Stimulated activated CD8-positive, alpha-beta memory T cell treated with anti-CD3 and anti-CD28 coated beads, Interleukin-15, amount 100 ng/mL, for 24 hours (primary cell): ENCODE results near the gene CDH23.

Experiments
- DNase-seq: peaks from one replicate; pipeline ENCODE4 v3.0.0-alpha.2; 2020; ENCODE audit warnings: low read depth

The CDH23 gene

DNA sequence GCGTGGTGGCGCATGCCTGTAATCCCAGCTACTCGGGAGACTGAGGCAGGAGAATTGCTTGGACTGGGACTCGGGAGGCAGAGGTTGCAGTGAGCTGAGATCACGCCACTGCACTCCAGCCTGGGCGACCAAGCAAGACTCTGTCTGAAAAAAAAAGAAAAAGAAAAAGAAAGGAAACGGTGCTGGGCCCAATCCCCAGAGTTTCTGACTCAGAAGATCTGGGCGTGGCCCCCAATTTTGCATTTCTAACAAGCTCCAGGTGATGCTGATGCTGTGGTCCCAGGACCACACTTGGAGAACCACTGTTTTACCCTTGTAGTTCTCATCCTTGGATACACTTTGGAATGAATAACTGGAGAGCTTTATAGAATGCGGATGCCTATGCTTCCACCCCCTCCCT lies 243.9 kb downstream of the CDH23 start:
- DNase-seq, result no peak

DNA sequence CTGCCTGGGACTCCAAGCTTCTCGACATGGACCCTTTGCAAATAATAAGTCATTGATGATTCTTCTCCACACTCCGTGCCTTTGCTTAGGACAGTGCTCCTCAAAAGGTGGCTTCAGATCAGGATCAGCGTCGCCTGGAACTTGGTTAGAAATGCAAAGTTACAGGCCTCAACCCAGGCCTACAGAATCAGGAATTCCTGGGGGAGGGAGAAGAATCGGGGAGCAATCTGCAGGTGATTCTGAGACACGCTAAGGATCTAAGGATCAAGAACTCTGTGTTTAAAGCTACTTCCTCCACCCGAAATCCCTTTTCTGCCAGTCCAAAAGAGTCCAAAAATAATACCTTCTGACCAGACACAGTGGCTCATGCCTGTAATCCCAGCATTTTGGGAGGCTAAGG lies 244.7 kb downstream of the CDH23 start:
- DNase-seq, result no peak

DNA sequence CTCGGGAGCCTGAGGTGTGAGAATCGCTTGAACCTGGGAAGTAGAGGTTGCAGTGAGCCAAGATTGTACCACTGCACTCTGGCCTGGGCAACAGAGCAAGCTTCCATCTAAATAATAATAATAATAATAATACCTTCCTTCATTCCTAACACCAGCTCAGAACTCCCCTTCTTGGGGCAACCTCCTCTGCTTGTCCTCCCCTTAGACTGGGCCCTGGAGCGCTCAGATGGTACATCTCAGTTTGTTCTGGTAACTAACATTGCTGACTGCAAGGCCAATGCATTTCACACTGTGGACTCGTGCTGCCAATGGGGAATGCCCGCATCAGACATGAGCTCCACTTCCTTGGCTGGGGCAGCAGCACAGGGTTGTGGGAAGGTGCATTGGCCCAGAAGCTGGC lies 245.3 kb downstream of the CDH23 start:
- DNase-seq, result no peak

DNA sequence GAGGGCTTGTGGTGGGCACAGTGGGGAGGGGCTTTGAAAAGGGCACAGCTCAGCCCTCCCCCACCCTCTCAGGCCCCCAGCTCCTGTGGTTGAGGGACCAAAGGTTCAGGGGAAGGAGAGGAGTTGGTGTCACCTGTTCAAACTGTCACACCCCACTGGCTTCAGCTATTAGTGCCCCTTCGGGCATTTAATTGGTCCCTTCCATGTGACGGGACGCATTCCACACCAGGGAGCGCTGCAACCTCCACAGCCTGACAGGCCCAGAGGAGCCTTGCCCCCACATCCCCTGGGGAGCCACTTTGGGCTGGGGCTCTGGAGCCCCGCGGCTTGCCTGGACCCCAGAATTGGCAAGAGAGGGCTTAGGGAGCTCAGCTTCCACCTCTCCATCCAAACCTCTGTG lies 247.2 kb downstream of the CDH23 start:
- DNase-seq, result no peak

DNA sequence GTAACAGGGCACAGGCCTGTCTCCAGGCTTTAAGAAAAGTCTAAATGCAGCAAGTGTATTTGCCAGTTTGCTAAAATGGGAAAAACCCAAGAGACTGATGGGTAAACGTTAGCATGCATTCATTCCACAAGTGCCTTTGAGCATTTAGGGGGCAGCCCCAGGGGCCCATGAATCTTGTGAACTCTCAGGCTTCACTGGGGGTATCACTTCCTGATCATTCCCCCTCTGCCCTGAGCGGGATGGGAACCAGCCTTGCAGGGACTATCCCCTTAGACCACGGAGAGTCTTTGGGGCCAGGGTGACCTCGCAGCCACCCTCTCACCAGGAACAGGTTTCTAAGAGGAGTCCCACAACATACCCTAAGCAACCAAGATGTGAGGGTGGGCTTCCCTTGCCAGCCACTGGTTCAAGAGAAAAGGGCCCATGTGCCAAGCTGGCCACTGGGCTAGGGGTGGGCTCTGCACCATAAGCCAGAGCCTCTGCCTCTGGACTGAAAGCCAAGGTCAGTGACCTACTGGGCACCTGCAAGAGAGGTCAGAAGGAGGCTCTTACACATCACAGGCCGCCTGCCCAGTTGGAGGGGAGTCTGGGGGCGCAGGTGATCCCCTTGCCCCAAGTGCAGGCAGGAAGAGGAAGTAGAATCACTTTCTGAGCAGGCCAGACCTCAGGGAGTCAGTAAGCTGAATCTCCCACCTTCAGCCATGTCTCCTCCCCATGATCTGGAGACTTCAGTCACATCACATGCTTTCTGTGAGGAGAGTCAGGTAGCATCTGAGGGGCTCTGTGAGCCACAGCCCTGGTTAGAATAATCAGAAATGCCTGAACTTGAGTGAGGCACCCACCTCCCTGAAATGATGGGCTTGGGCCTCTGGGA lies 247.8 kb downstream of the CDH23 start:
- DNase-seq, result no peak

DNA sequence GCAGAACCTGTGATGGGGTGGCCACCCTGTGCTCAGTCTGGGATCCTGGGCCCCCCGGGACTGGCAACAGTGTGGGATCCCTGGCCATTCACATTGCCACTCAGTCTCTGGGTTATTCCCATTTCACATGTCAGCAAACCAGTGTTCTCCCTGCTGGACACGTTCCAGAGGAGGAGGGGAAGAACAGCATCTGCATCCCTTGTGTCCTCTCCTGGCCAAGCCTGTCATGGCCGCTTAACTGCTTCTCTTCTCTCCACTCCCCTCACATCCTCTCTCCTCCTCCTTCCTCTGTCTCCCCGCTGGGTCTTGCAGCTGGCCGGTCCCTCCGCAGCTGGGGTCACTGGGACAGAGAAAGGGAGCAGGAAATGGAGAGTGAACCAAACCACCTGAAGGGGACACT lies 248.5 kb downstream of the CDH23 start:
- DNase-seq, result no peak

DNA sequence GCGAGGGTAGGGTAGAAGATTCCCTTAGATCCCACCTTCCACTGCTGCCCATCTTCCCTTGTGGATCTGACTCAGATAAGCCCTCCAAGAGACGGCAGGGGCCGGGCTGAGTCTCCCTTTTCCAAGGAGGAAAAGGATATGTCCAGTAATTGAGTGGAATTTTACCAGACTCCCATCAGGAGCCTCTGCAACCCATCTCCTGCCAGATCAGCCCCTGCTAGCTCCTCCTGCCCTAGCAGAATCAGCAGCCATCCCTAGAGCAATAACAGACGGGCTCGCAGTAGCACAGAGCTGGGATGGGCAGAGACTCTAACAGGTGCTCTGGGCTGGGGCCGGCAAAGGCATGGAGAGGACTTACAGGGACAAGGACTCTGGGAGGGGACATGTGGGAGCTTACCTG lies 249.3 kb downstream of the CDH23 start:
- DNase-seq, result no peak

DNA sequence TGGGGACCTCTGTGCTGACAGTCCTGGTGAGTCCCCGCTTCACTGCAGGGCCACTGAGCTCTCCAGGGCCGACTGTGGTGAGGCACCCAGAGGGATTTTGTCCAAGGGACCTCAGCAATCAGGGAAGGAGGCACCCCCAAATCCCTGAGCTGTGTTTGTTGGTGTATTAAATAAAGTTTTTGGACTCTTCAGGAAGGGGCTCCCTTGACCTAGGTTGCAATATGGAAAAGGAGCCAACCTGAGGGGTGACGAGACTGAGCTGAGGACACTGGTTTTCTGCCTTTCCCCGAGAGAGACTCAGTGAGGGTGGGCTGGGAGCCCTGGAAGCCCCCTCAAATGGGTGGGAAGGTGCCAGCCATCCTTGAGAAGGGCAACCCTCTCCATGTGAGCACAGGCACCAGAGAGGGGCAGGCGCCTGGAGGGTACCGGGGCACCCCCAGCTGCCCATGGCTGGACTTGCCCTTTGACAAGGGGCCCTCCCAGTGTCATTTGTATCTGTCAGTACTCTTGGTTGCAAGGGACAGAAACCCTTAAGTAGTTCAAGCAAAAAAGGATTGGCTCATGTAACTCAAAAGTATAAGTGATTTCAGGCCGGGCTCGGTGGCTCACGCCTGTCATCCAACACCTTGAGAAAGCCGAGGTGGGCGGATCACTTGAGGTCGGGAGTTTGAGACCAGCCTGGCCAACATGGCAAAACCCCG lies 250.0 kb downstream of the CDH23 start:
- DNase-seq, result no peak

DNA sequence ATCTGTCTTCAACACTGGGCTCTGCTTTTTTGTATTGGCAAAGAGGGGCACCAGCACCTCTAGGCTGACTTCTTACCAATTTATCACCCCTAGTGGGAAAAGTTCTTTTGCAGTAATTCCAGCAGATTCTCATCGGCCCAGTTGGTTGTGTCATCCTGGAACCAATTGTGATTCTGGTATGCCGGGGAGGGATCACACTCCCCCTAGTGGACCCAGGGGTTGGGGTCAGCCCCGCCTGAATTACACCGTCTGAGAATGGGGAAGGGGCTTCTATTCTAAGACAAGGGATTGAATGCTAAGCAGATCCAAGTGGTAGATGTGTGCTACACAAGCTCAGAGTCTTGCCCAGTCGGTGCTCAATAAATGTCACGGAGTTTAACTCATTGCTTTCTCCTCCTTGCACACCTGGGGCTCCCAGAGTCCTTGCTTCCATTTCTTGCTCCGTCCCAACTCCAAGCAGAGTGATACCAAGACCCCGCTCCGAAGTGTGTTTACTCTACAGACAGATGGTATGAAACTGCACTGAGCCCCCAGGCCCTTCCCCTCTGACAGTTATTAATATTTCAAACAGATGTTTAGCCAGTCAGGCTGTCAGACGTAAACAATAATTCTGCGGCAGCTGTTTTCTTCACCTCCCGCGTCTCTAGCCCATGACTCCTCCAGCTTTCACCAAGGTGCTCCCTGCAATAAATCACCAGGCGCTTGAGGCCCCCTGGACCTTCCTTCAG lies 251.0 kb downstream of the CDH23 start:
- DNase-seq, result no peak

DNA sequence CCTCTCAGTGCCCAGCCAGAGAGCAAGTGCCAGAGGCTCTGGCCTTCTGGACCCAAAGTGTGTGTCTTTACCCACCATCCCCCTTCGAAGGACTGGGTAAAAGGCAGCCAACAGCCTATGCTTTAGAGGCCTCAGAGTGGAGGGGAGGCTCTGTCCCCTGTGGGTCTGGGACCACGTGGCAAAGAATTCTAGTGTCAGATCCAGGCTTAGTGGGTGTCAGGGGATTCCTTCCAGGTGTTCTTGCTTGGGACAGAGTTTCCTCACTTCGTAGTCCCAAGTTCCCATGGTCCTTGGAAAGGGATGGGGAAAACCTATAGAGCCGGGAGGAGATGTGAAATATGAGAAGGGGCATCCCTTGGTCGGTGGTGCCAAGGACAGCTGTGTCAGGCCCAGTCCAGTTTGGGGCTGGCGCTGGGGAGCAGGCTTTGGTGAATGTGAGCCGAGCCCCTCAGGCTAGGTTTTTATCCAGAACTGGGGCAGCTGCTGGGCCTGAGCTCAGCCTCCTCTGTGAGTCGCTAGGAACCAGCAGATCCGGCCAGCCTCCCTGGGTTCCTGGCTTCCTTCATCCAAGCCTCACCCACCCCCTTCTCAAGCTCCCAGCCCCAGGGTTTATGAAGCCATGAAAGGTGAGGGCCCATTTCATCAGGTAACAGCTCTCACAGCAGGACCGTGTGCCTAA lies 251.7 kb downstream of the CDH23 start:
- DNase-seq, result no peak

DNA sequence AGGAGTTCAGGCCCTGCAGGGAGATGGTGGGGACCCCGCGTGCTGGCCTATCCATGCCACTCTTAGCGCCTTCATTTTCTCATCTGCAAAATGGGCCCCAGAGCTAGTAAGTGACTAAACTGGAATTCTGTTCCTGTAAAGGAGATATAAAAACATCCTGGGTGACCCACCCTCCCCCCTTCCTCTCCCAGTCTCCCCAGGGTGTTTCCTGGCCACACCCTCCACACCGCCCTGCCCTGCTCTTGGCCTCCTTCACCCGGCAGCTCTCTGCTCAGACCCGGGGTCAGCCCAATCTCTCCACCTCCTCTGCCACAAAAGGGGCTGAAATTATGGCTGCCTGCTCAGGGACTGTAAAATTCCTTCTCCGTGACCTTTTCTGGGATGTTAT lies 252.2 kb downstream of the CDH23 start:
- no peak for DNase-seq

DNA sequence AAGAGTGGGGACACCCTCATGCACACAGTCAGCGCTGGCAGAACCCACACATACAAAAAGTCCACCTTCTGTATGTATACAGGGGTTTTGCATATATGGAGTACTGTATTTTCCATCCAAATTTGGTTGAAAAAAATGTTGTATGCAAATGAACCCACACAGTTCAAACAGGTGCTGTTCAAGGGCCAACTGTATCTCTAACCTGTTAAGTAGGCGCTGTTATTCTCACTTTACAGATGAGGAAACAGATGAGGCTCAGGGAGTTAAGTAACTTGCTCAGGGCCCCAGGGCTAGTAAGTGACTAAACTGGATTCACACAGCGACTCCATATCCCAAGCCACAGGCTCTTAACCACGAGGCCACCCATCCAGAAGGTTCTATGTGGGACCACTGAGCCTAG lies 252.9 kb downstream of the CDH23 start:
- DNase-seq, result no peak

DNA sequence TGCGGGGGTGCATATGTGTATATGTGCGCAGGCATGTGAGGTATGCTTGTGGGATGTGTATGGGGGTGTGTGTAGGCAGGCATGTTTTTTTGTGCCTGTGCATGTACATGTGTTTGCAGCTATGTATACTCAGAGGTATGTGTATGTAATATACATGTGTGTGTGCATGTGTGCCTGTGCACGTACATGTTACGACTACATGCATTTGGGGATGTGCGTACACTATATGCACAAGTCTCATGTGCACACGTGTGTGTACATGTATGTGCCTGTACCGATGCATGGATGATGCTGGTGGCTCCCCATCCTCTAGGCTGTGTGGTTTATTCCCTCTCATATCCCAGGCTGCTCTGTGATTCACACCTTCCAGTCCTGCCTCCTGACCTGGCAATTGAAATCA lies 253.7 kb downstream of the CDH23 start:
- no peak for DNase-seq

DNA sequence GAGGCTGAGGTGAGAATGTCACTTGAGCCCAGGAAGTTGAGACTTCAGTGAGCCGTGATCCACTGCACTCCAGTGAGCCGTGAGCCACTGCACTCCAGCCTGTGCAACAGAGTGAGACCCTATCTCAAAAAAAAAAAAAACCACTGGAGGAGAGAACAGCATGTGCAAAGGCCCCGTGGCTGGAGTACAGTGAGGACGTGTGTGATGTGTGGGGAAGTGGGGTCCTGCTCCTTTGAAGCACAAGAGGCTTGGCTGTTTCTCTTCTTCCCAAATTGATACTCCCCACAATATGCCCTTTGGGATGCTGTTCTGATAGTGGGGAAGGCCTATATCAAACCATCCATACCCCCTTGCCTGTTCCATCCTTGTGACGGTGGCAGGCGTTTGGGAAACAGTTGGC lies 254.7 kb downstream of the CDH23 start:
- no peak for DNase-seq

DNA sequence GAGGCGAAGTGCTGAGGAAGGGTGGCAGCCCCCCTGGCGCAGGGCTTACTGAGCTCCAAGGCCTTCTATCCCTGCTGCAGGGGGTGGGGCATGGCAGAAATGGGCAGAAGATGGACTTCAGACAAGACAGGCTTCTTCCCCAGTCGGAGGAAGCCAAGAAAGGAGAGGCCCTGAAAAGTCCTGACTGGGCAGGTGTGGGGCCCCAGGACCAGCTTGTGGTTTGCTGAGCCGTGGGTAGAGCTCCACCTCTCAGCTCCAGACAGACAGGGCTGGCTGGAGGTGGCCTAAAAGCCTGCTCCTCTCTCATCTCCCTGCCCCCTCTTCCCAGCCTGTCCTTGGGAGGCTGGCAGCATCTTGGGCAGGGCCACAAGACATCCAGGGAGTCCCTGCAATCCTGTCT lies 255.2 kb downstream of the CDH23 start:
- no peak for DNase-seq

DNA sequence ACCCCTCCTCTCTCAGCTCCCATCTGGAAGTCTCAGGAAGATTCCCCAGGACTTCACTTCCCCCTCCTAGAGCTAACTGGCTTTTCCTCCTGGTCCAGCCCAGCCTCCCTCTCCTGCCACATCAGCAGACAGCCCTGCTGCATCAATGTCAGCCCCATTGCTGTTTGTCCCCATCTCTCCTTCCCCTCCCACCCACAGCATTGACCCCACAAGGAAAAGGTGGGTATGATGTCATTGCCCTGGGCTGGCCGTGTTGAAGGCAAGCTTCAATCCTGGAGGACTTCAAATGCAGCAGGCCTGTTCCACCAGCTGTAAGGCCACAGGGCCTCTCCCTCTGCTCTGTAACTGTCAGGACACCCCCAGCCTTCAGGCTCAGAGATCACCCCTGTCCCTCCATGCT lies 256.3 kb downstream of the CDH23 start:
- no peak for DNase-seq

DNA sequence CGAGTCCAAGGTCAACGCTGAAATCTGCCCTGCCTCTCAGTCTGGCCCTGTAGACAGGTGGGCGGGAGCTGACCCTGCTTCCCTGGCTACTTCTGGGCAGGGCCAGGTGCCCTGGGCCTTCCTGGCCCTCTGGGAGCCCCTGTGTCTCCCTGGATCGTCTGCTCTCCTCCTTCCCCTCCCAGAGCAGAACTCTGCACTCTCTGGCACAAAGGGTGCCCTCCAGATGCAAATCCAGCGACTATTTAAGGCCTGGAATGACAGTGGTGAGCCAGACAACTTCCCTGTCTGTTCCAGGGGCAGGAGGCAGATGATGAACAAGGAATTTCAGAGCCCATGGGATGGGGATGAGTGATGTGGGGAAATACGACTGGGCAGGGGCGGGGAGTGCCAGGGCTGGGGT lies 259.5 kb downstream of the CDH23 start:
- no peak for DNase-seq

DNA sequence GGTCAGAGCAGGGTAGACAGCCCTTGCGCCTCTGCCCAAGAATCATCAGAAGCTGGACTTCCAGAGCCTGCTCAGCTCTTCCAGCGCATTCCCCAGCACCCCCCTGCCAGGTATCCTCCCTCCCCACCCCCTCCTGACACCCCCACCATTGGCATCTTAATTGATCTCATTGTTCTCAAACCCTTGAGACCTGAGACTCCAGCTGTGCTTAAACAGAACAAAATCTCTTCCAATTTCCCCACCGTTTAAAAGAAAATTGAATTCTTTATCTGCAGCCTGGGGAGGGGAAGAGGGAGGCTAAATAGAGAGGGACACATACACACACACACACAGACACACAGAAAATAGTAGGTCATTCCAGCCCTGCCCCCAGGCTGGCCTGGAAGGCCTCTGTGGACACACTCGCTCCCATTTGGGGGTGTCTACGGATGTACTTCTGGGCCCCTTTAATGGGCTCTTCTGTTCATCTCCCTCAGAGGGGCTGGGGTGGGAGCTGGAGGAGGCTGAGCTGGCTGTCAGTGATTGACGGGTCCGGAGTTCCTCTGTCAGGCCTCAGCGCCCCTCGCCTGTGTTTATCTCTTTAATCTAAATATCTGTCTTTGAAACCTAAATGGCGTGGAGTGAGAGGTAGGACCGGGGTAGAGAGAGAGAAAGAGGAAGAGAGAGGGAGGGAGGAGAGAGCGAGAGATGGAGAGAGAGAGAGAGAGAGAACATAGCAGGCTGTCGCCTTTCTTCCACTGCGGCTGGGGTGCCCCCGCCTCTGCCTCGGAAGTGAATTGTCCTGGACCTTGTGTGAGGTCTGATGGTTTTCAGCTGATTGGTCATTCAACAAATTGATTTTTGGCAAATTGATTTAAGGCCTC lies 261.1 kb downstream of the CDH23 start:
- no peak for DNase-seq

DNA sequence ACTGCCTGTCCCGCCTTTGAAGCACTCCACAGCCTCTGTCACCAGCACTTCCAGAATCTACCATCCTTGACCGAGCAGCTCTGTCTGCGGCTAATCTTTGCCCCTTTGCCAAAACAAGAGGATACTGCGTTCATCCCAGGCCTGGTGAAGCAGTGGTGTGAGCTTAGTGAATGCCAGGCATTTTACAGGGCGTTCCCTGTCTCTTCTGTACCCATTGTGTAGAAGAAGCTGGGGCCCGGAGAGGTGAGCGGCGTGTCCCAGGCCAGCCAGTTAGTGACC lies 261.7 kb downstream of the CDH23 start:
- DNase-seq, result no peak

DNA sequence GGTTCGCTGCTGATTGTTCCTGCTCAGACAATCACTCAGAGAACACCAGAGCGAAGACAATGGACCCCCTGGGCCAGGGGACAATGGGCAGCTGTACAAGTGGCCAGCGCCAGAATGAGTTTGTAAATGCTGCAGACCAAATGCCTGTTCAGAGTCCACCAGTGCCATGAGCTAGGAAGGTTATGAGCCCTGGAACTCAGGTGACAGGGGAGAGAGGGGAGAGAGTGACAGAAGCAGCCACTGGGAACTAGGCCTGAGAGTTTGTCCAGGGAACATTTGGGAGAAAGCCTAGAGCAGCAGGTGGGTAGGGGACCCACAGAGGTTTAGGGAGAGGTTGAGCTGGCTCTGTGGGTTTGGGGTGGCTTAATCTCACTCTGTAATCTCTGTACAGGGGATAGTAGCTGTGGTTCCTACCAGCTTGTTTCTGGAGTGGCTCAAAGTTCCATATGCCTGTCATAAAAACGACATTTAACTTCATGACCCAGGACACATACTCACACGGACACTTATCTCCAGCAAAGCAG lies 262.5 kb downstream of the CDH23 start:
- no peak for DNase-seq

DNA sequence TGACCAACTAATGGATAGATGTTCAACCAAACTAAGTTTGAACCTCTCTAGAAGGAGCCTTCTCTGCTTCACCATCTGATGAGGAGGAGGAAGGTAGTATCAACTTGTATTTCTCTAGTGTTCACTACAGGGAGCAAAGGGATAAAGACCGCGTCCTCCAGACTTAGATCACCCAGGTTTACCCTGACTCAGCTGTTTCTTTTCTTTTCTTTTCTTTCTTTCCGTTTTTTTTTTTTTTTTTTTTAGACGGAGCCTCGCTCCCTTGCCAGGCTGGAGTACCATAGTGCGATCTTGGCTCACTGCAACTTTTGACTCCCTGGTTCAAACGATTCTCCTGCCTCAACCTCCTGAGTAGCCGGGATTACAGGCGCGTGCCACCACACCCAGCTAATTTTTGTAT lies 263.0 kb downstream of the CDH23 start:
- no peak for DNase-seq

DNA sequence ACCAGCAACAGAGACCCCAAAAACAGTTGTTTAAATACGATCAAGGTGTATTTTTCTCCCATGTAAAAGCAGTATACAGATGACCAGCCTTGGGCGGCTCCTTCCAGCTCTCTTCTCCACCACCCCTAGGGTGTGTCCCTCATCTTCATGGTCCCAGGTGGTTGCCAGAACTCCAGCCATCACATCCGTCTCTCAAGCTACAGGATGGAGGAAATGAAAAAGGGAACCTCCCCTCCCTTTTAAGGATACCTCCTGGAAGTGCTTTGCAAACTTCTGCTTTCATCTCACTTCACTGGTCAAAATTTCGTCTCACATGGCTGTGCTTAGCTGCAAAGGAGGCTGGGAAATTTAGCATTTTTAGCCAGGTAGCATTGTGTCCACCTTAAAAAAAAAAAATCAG lies 263.6 kb downstream of the CDH23 start:
- no peak for DNase-seq
